Mesenchymal stem cell (in vitro differentiated cells and primary cell): ENCODE data around the gene HYDIN.
"Not testable (repeated sequence)": the region's sequence is repeated elsewhere in the genome, so short reads cannot be mapped to it uniquely, and the experiment has no call there.

Experiments used
- DNase-seq: peaks from one replicate; pipeline ENCODE4 v3.0.0-alpha.2; 2013
- H2AFZ ChIP-seq: one replicate; pipeline ENCODE4 v1.6.1; 2013; ENCODE audit warnings: low read depth, mild to moderate bottlenecking, control low read depth, inconsistent platforms, low read length, moderate library complexity
- H2AK5ac ChIP-seq: 2 replicates; pipeline ENCODE4 v1.6.1; 2013; ENCODE audit warnings: low read length, moderate library complexity, mild to moderate bottlenecking, inconsistent platforms; ENCODE audit not compliant: severe bottlenecking
- H2BK120ac ChIP-seq: one replicate; pipeline ENCODE4 v1.6.1; 2013; ENCODE audit warnings: low read depth, mild to moderate bottlenecking, inconsistent platforms, low read length, moderate library complexity
- H2BK12ac ChIP-seq, 2 experiments: one replicate each; pipeline ENCODE4 v1.6.1; 2013; ENCODE audit warnings: inconsistent platforms in 2 of 2, low read length in 2 of 2, mild to moderate bottlenecking in 2 of 2, moderate library complexity in 2 of 2, control low read depth in 1 of 2
- H2BK15ac ChIP-seq: one replicate; pipeline ENCODE4 v1.6.1; 2013; ENCODE audit warnings: mild to moderate bottlenecking, low read depth, inconsistent platforms; ENCODE audit not compliant: poor library complexity, severe bottlenecking
- H2BK5ac ChIP-seq: 2 replicates; pipeline ENCODE4 v1.6.1; 2013; ENCODE audit warnings: low read depth, mild to moderate bottlenecking, low read length, control low read depth, inconsistent platforms; ENCODE audit not compliant: poor library complexity, severe bottlenecking
- H3K14ac ChIP-seq, 2 experiments: one replicate each; pipeline ENCODE4 v1.6.1; 2013; ENCODE audit warnings: inconsistent platforms in 2 of 2, low read length in 2 of 2, control low read depth in 1 of 2, mild to moderate bottlenecking in 1 of 2, moderate library complexity in 1 of 2
- H3K18ac ChIP-seq, 2 experiments: one replicate each; pipeline ENCODE4 v1.6.1; 2013; ENCODE audit warnings: inconsistent platforms in 2 of 2, low read length in 2 of 2, control low read depth in 1 of 2, low read depth in 1 of 2, mild to moderate bottlenecking in 1 of 2
- H3K23ac ChIP-seq, 2 experiments: one replicate each; pipeline ENCODE4 v1.6.1; 2013; ENCODE audit warnings: inconsistent platforms in 2 of 2, low read length in 2 of 2, mild to moderate bottlenecking in 2 of 2, moderate library complexity in 2 of 2, control low read depth in 1 of 2
- H3K27ac ChIP-seq: 2 replicates; pipeline ENCODE4 v1.5.1; 2013; ENCODE audit warnings: mild to moderate bottlenecking, moderate library complexity, low read length, control low read depth, inconsistent platforms; ENCODE audit not compliant: poor library complexity, severe bottlenecking
- H3K27me3 ChIP-seq, 2 experiments: 2 replicates each; pipeline versions ENCODE4 v1.6.1 to v1.7.0; 2013; ENCODE audit warnings: low read length in 2 of 2, mild to moderate bottlenecking in 2 of 2, moderate library complexity in 2 of 2, control low read depth in 1 of 2, inconsistent platforms in 1 of 2; ENCODE audit not compliant: control insufficient read depth in 1 of 2, insufficient read depth in 1 of 2
- H3K36me3 ChIP-seq, 2 experiments: 2 replicates each; pipeline versions ENCODE4 v1.6.1 to v1.7.0; 2013; ENCODE audit warnings: low read length in 2 of 2, control low read depth in 1 of 2, inconsistent platforms in 1 of 2, low read depth in 1 of 2, mild to moderate bottlenecking in 1 of 2; ENCODE audit not compliant: insufficient read depth in 2 of 2, control insufficient read depth in 1 of 2
- H3K4ac ChIP-seq, 2 experiments: one replicate each; pipeline ENCODE4 v1.6.1; 2013; ENCODE audit warnings: inconsistent platforms in 2 of 2, low read length in 2 of 2, mild to moderate bottlenecking in 2 of 2, moderate library complexity in 2 of 2, control low read depth in 1 of 2, low read depth in 1 of 2
- H3K4me1 ChIP-seq: 2 replicates; pipeline ENCODE4 v1.6.1; 2013; ENCODE audit warnings: low read depth, low read length, control low read depth; ENCODE audit not compliant: control insufficient read depth, insufficient read depth
- H3K4me2 ChIP-seq: 2 replicates; pipeline ENCODE4 v1.6.1; 2013; ENCODE audit warnings: low read length, mild to moderate bottlenecking, inconsistent platforms; ENCODE audit not compliant: poor library complexity, severe bottlenecking
- H3K4me3 ChIP-seq, 2 experiments: 2 replicates each; pipeline versions ENCODE4 v1.5.1 to v1.7.0; 2013; ENCODE audit warnings: low read length in 2 of 2, mild to moderate bottlenecking in 2 of 2, control low read depth in 1 of 2, low read depth in 1 of 2; ENCODE audit not compliant: insufficient read depth in 1 of 2
- H3K79me1 ChIP-seq: replicated peaks from 2 replicates; pipeline ENCODE4 v1.6.1; 2013; ENCODE audit warnings: mild to moderate bottlenecking, control low read depth, low read length, inconsistent platforms; ENCODE audit not compliant: poor library complexity, severe bottlenecking
- H3K9ac ChIP-seq: 2 replicates; pipeline ENCODE4 v1.7.0; 2013; ENCODE audit warnings: mild to moderate bottlenecking, low read length, moderate library complexity
- H3K9me3 ChIP-seq: 2 replicates; pipeline ENCODE4 v1.7.0; 2013; ENCODE audit warnings: mild to moderate bottlenecking, low read length; ENCODE audit not compliant: control insufficient read depth
- H4K8ac ChIP-seq: one replicate; pipeline ENCODE4 v1.6.1; 2013; ENCODE audit warnings: inconsistent platforms, mild to moderate bottlenecking, low read length, moderate library complexity
- H4K91ac ChIP-seq: one replicate; pipeline ENCODE4 v1.6.1; 2013; ENCODE audit warnings: mild to moderate bottlenecking, low read length, inconsistent platforms
- WGBS: methylation state at CpG from one replicate; pipeline ENCODE4 v1.1.7; 2013; ENCODE audit warnings: mixed read lengths; 5-methylcytosine and 5-hydroxymethylcytosine counted together

The HYDIN gene

GRCh38 chr16:71069842-71070241 is 160.7 kb downstream of the HYDIN start:
- H2BK5ac ChIP-seq, H3K14ac ChIP-seq, H3K18ac ChIP-seq, H3K4me2 ChIP-seq, H2AFZ ChIP-seq, H3K9ac ChIP-seq, H3K27ac ChIP-seq, H3K4me3 ChIP-seq, H4K91ac ChIP-seq, H3K9me3 ChIP-seq, H3K79me1 ChIP-seq, H3K36me3 ChIP-seq, H2AK5ac ChIP-seq, H3K27me3 ChIP-seq, H2BK12ac ChIP-seq, H4K8ac ChIP-seq, H3K4ac ChIP-seq, H3K23ac ChIP-seq, H3K4me1 ChIP-seq, H2BK120ac ChIP-seq, DNase-seq, H2BK15ac ChIP-seq: not testable (repeated sequence)
- WGBS: 84% methylated on average over 3 of the region's 4 CpGs

DNA sequence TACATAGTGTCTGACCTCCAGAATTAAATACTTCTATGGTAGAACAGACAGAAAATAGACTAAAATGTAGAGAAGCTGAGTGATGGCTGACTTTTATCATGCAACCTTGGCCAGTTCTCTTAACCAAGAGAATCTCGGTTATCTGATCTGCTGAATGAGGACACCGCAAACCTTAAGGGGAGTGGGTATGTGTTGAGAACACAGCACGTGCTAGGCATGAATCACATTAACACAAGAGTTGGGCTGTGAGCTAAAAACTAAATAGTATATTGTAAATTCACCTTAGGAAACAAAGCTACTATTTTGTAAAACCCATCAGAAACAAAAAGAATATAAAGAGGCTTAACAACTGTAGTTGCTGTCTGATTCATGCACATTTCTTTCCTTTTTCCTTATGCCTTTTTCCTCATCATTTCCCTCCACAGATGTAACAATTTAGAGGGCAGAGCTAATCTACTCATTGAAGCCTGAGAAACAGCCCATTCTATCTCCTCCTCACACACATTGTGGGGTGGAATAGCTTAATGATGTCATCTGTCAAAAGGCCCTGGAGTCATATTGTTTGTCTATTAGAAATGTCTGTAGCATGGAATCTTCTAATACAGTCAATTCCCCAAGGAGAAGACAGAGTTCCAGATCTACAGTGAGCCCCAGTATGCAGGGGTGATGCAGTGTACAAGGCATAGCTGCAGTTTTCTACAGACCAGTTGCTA is 176.5 kb downstream of the HYDIN start:
- H3K4ac ChIP-seq, H2BK12ac ChIP-seq, H2AFZ ChIP-seq, H3K14ac ChIP-seq, H3K4me2 ChIP-seq, H3K27ac ChIP-seq, H2BK5ac ChIP-seq, H4K91ac ChIP-seq, H2BK15ac ChIP-seq, H3K4me3 ChIP-seq, H2BK120ac ChIP-seq, H2AK5ac ChIP-seq, H3K9ac ChIP-seq, H3K27me3 ChIP-seq, H3K4me1 ChIP-seq, H3K18ac ChIP-seq, H3K79me1 ChIP-seq, DNase-seq, H3K36me3 ChIP-seq, H3K23ac ChIP-seq, H4K8ac ChIP-seq, H3K9me3 ChIP-seq: not testable (repeated sequence)
- WGBS: no CpG with 5 or more reads among the region's 3 CpGs

DNA sequence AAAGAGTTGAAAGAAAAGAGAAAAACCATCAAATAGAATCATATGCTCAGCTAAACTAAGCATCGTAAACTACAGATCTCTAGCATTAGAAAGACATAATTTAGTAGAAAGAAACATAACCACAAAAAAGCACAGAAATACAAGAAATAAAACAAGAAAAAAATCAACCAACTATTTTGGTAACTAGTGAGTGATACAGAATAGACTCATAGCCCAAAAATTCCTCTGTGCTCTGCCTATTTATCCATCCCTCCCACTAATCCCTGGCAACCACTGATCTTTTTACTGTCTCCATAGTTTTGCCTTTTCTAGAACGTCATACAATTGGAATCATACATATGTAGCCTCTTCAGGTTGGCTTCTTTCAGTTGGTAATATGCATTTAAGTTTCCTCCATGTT is 180.2 kb downstream of the HYDIN start:
- H3K4me1 ChIP-seq, H2BK120ac ChIP-seq, H2AFZ ChIP-seq, H2AK5ac ChIP-seq, H3K79me1 ChIP-seq, H2BK5ac ChIP-seq, H3K4me3 ChIP-seq, H2BK15ac ChIP-seq, H3K18ac ChIP-seq, H3K27ac ChIP-seq, H3K23ac ChIP-seq, H3K27me3 ChIP-seq, DNase-seq, H3K14ac ChIP-seq, H4K91ac ChIP-seq, H3K4me2 ChIP-seq, H3K4ac ChIP-seq, H3K9ac ChIP-seq, H3K9me3 ChIP-seq, H4K8ac ChIP-seq, H2BK12ac ChIP-seq, H3K36me3 ChIP-seq: not testable (repeated sequence)
- WGBS: no CpG with 5 or more reads among the region's 2 CpGs

DNA sequence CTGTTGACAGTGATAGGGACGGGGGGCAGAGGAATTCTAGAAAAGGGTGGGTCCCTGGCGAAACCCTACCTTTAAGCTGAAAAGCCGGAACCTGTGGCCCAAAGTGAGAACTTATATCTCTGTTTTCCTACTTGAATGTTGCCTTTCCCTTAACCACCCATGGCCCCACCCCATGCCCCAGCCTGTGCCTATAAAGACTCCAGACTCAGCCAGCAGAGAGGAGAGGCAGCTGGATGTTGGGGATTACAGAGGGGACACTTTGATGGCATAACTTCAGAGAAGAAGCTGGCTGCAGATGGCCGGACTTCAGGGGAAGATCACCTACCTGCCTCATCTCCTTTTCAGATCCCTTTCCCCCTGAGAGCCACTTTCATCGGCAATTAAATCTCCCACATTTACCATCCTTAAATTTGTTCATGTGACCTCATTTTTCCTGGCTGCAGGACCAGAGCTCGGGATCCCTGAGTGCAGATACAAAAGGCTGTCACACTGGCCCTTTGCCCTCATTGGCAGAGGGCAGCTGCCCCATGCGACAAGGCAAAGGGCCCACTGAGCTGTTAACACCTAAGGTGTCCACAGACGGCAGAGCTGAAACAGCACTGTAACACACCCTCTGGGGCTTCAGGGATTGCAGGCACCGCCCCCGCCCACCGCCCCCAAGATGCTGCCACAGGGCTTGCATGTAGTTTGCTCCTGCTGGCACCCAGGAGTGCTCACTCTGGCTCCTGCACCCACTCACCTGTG is 191.0 kb downstream of the HYDIN start:
- not testable (repeated sequence) for H2BK5ac ChIP-seq, H3K23ac ChIP-seq, H2BK12ac ChIP-seq, H3K18ac ChIP-seq, H4K91ac ChIP-seq, H3K4me3 ChIP-seq, H3K9ac ChIP-seq, H3K4ac ChIP-seq, H2BK15ac ChIP-seq, H3K27me3 ChIP-seq, H2BK120ac ChIP-seq, H3K27ac ChIP-seq, DNase-seq, H3K14ac ChIP-seq, H4K8ac ChIP-seq, H3K4me2 ChIP-seq, H3K79me1 ChIP-seq, H2AFZ ChIP-seq, H3K36me3 ChIP-seq, H2AK5ac ChIP-seq, H3K9me3 ChIP-seq, H3K4me1 ChIP-seq
- 93% methylated on average over 4 of the region's 11 CpGs for WGBS
